ENCODE results near the gene SLC5A4.
"Not testable (repeated sequence)": the region's sequence is repeated elsewhere in the genome, so short reads cannot be mapped to it uniquely, and the experiment has no call there.

The SLC5A4 gene

GRCh38 chr22:32199961-32200360 lies 55.2 kb downstream of the SLC5A4 start:
- DNase-seq (ENCODE audit: low spot score): no peak

- no peak for DNase-seq (ENCODE audit: low spot score)
These were observed 55.8 kb downstream of the SLC5A4 start for GRCh38 chr22:32199341-32199740.

- DNase-seq (ENCODE audit: low spot score): not testable (repeated sequence)
These were observed 57.5 kb downstream of the SLC5A4 start for GRCh38 chr22:32197553-32198226.

- not testable (repeated sequence) for DNase-seq (ENCODE audit: low spot score)
These were observed 59.2 kb downstream of the SLC5A4 start for GRCh38 chr22:32195900-32196299.

- not testable (repeated sequence) for DNase-seq (ENCODE audit: low spot score)
These were observed 61.8 kb downstream of the SLC5A4 start for GRCh38 chr22:32193346-32193745.

- not testable (repeated sequence) for DNase-seq (ENCODE audit: low spot score)
These were observed 64.1 kb downstream of the SLC5A4 start for GRCh38 chr22:32191021-32191420.

- no peak for DNase-seq (ENCODE audit: low spot score)
These were observed 69.3 kb downstream of the SLC5A4 start for GRCh38 chr22:32185821-32186220.

GRCh38 chr22:32183625-32184024 lies 71.5 kb downstream of the SLC5A4 start:
- no peak for DNase-seq (ENCODE audit: low spot score)

- no peak for DNase-seq (ENCODE audit: low spot score)
These were observed 74.1 kb downstream of the SLC5A4 start for GRCh38 chr22:32181043-32181442.

- DNase-seq (ENCODE audit: low spot score): no peak
These were observed 77.9 kb downstream of the SLC5A4 start for GRCh38 chr22:32177221-32177765.

GRCh38 chr22:32175683-32176644 lies 79.2 kb downstream of the SLC5A4 start:
- DNase-seq (ENCODE audit: low spot score): no peak

DNA sequence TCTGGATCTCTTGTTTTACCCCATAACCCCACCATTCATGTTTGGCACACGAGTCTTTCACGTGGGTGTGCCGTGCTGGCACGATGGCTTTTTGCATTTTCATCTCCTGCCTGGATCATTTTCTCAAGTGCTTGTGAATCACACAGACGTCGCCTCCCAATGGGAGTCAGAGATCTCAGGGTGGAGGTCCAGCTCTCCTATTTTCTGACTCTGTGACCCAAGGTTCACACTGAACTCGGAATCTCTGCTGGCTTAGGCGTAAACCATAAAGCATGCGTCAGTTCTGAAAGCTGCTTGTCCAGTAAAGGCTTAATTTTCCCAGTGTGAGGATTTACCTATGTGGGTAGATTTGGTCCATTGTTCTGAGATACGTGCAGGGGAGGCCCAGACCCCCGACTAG lies 80.0 kb downstream of the SLC5A4 start:
- DNase-seq (ENCODE audit: low spot score): no peak

All from HuH-7 (cell line).